Dendritic cell treated with granulocyte-macrophage colony-stimulating factor and Interleukin-4, amounts not matched to agents 40 ng/mL and 50 ng/mL, for 4 days (primary cell): ENCODE results near the gene RPL28.
"Not testable (repeated sequence)": the region's sequence is repeated elsewhere in the genome, so short reads cannot be mapped to it uniquely, and the experiment has no call there.

Experiments used
- H3K27ac Mint-ChIP-seq: one replicate; pipeline ENCODE4 v1.8.0; 2022; ENCODE audit warnings: mild to moderate bottlenecking, mixed read lengths
- H3K27me3 Mint-ChIP-seq: one replicate; pipeline ENCODE4 v1.8.0; 2022; ENCODE audit warnings: mild to moderate bottlenecking, mixed read lengths
- H3K36me3 Mint-ChIP-seq: one replicate; pipeline ENCODE4 v1.8.0; 2022; ENCODE audit warnings: low read depth, mixed read lengths
- H3K4me1 Mint-ChIP-seq: one replicate; pipeline ENCODE4 v1.8.0; 2022; ENCODE audit warnings: low read depth, mixed read lengths
- H3K4me3 Mint-ChIP-seq: one replicate; pipeline ENCODE4 v1.8.0; 2022; ENCODE audit warnings: mild to moderate bottlenecking, moderate library complexity, mixed read lengths
- H3K9me3 Mint-ChIP-seq: one replicate; pipeline ENCODE4 v1.8.0; 2022; ENCODE audit warnings: mixed read lengths
- intact Hi-C: fragments of 100-400 bp; cut with micrococcal nuclease; formaldehyde crosslinking; loops from one replicate; pipeline ENCODE4 v1.15.0; 2022

RPL28 gene

GRCh38 chr19:55406826-55407549, 21.3 kb downstream of the RPL28 start:
- H3K4me1 Mint-ChIP-seq, result peaks cover 19% of the 10 kb centered on the region
- intact Hi-C loops, result no loop called here
- no peaks in the 10 kb centered on the region for H3K9me3 Mint-ChIP-seq
- peak overlapping the region; percentile 98 for H3K27ac Mint-ChIP-seq
- peaks cover 56% of the 10 kb centered on the region for H3K36me3 Mint-ChIP-seq
- peak overlapping the region; percentile 83 for H3K4me3 Mint-ChIP-seq
- peaks cover 1% of the 10 kb centered on the region for H3K27me3 Mint-ChIP-seq

- H3K27ac Mint-ChIP-seq, result peak within 1 kb of the TSS; percentile 98
- peaks cover 19% of the 10 kb centered on the region for H3K4me1 Mint-ChIP-seq
- peaks cover 52% of the 10 kb centered on the region for H3K36me3 Mint-ChIP-seq
- H3K27me3 Mint-ChIP-seq, H3K9me3 Mint-ChIP-seq, intact Hi-C loops: not testable (repeated sequence)
- peak within 1 kb of the TSS; percentile 83 for H3K4me3 Mint-ChIP-seq
Observed at GRCh38 chr19:55407550-55407799, 21.7 kb downstream of the RPL28 start, which contains the start of gene UBE2S. Gene UBE2S (minus strand): TSS chr19:55407788. CDS start chr19:55407589, 199 bp downstream.

- H3K4me1 Mint-ChIP-seq, result peaks cover 19% of the 10 kb centered on the region
- peak overlapping the region; percentile 98 for H3K27ac Mint-ChIP-seq
- peak overlapping the region; percentile 83 for H3K4me3 Mint-ChIP-seq
- H3K36me3 Mint-ChIP-seq, result peaks cover 47% of the 10 kb centered on the region
- H3K9me3 Mint-ChIP-seq, result no peaks in the 10 kb centered on the region
- intact Hi-C loops, result loop anchor here (2.0 kb wide), 1 partner anchor 23 kb away; the partner anchor contains the start of genes RPL28 and TMEM238
- H3K27me3 Mint-ChIP-seq, result peaks cover 1% of the 10 kb centered on the region
Observed at GRCh38 chr19:55407800-55408532, 22.2 kb downstream of the RPL28 start.

- H3K4me1 Mint-ChIP-seq, result peaks cover 19% of the 10 kb centered on the region
- H3K27me3 Mint-ChIP-seq, result peaks cover 1% of the 10 kb centered on the region
- peak overlapping the region; percentile 83 for H3K4me3 Mint-ChIP-seq
- no peaks in the 10 kb centered on the region for H3K9me3 Mint-ChIP-seq
- intact Hi-C loops, result loop anchor here (2.0 kb wide), 1 partner anchor 24 kb away; the partner anchor contains the start of genes RPL28 and TMEM238
- peaks cover 41% of the 10 kb centered on the region for H3K36me3 Mint-ChIP-seq
- peak overlapping the region; percentile 98 for H3K27ac Mint-ChIP-seq
Observed at GRCh38 chr19:55408533-55408872, 22.8 kb downstream of the RPL28 start.

GRCh38 chr19:55409179-55409578, 23.4 kb downstream of the RPL28 start:
- H3K4me3 Mint-ChIP-seq, H3K27me3 Mint-ChIP-seq, H3K9me3 Mint-ChIP-seq: not testable (repeated sequence)
- peak overlapping the region; percentile 98 for H3K27ac Mint-ChIP-seq
- peaks cover 19% of the 10 kb centered on the region for H3K4me1 Mint-ChIP-seq
- intact Hi-C loops, result loop anchor here (2.0 kb wide), 1 partner anchor 24 kb away; the partner anchor contains the start of genes RPL28 and TMEM238
- H3K36me3 Mint-ChIP-seq, result peaks cover 34% of the 10 kb centered on the region

- intact Hi-C loops, result no loop called here
- Mint-ChIP-seq H3K36me3 (peaks cover 25% of the 10 kb centered on the region), H3K27ac (no peak overlapping the region)
Observed at GRCh38 chr19:55410168-55410567, 24.4 kb downstream of the RPL28 start.

GRCh38 chr19:55418185-55418584, 32.5 kb downstream of the RPL28 start:
- Mint-ChIP-seq H3K9me3 (no peaks in the 10 kb centered on the region), H3K4me1 (peaks cover 14% of the 10 kb centered on the region), H3K4me3 (peak overlapping the region; percentile 23), H3K36me3 (no peaks in the 10 kb centered on the region), H3K27me3 (peaks cover 17% of the 10 kb centered on the region), H3K27ac (peak overlapping the region; percentile 75)
- intact Hi-C loops, result loop anchor here (2.0 kb wide), 2 partner anchors 125 to 277 kb away; no protein-coding TSS in a partner anchor

More at GRCh38 chr19:55410168-55410567, 24.4 kb downstream of the RPL28 start:
- no peaks in the 10 kb centered on the region for H3K9me3 Mint-ChIP-seq
- H3K4me3 Mint-ChIP-seq, result no peak overlapping the region
- peaks cover 1% of the 10 kb centered on the region for H3K27me3 Mint-ChIP-seq
- peaks cover 19% of the 10 kb centered on the region for H3K4me1 Mint-ChIP-seq

GRCh38 chr19:55419103-55419502, 33.4 kb downstream of the RPL28 start:
- intact Hi-C loops, result loop anchor here (2.0 kb wide), 2 partner anchors 126 to 278 kb away; no protein-coding TSS in a partner anchor
- peaks cover 14% of the 10 kb centered on the region for H3K4me1 Mint-ChIP-seq

GRCh38 chr19:55419624-55420236, 34.0 kb downstream of the RPL28 start:
- no peaks in the 10 kb centered on the region for H3K36me3 Mint-ChIP-seq
- no peak overlapping the region for H3K4me3 Mint-ChIP-seq
- no peaks in the 10 kb centered on the region for H3K9me3 Mint-ChIP-seq
- H3K27ac Mint-ChIP-seq, result no peak overlapping the region
- H3K27me3 Mint-ChIP-seq, result peaks cover 26% of the 10 kb centered on the region
- intact Hi-C loops, result loop anchor here (2.0 kb wide), 2 partner anchors 127 to 279 kb away; no protein-coding TSS in a partner anchor
- H3K4me1 Mint-ChIP-seq, result peaks cover 14% of the 10 kb centered on the region

More at GRCh38 chr19:55419103-55419502, 33.4 kb downstream of the RPL28 start:
- Mint-ChIP-seq H3K27me3 (peaks cover 22% of the 10 kb centered on the region), H3K4me3 (no peak overlapping the region), H3K27ac (no peak overlapping the region), H3K9me3 (no peaks in the 10 kb centered on the region), H3K36me3 (no peaks in the 10 kb centered on the region)

GRCh38 chr19:55421281-55421680, 35.5 kb downstream of the RPL28 start:
- H3K36me3 Mint-ChIP-seq, H3K27ac Mint-ChIP-seq, intact Hi-C loops, H3K4me3 Mint-ChIP-seq, H3K9me3 Mint-ChIP-seq: not testable (repeated sequence)
- Mint-ChIP-seq H3K4me1 (peaks cover 14% of the 10 kb centered on the region), H3K27me3 (peaks cover 37% of the 10 kb centered on the region)

GRCh38 chr19:55423225-55424005, 37.7 kb downstream of the RPL28 start:
- H3K9me3 Mint-ChIP-seq, result no peaks in the 10 kb centered on the region

GRCh38 chr19:55424518-55424917, 38.8 kb downstream of the RPL28 start:
- Mint-ChIP-seq H3K9me3 (no peaks in the 10 kb centered on the region), H3K4me3 (no peak overlapping the region), H3K27ac (no peak overlapping the region), H3K4me1 (no peaks in the 10 kb centered on the region), H3K27me3 (peaks cover 58% of the 10 kb centered on the region), H3K36me3 (no peaks in the 10 kb centered on the region)
- intact Hi-C loops, result no loop called here

More at GRCh38 chr19:55423225-55424005, 37.7 kb downstream of the RPL28 start:
- no peak overlapping the region for H3K27ac Mint-ChIP-seq
- no peak overlapping the region for H3K4me3 Mint-ChIP-seq
- H3K36me3 Mint-ChIP-seq, result no peaks in the 10 kb centered on the region
- intact Hi-C loops, result no loop called here
- H3K27me3 Mint-ChIP-seq, result peaks cover 51% of the 10 kb centered on the region
- peaks cover 3% of the 10 kb centered on the region for H3K4me1 Mint-ChIP-seq

- Mint-ChIP-seq H3K4me3 (no peak overlapping the region), H3K4me1 (no peaks in the 10 kb centered on the region), H3K36me3 (no peaks in the 10 kb centered on the region), H3K27me3 (peaks cover 61% of the 10 kb centered on the region), H3K27ac (no peak overlapping the region), H3K9me3 (no peaks in the 10 kb centered on the region)
- intact Hi-C loops, result no loop called here
Observed at GRCh38 chr19:55426042-55426441, 40.3 kb downstream of the RPL28 start.
